Glomerular visceral epithelial cell (primary cell): ENCODE results near the gene SIN3A.
"Not testable (repeated sequence)": the region's sequence is repeated elsewhere in the genome, so short reads cannot be mapped to it uniquely, and the experiment has no call there.

Experiments used
- DNase-seq: peaks from one replicate; pipeline ENCODE4 v3.0.0-alpha.2; 2016; ENCODE audit errors: extremely low spot score

SIN3A gene

GRCh38 chr15:75356517-75356916 lies 95.0 kb downstream of the SIN3A start:
- no peak for DNase-seq

- no peak for DNase-seq
These were observed 95.5 kb downstream of the SIN3A start for GRCh38 chr15:75356006-75356405.

GRCh38 chr15:75355369-75355768 lies 96.1 kb downstream of the SIN3A start:
- no peak for DNase-seq

- no peak for DNase-seq
These were observed 97.0 kb downstream of the SIN3A start for GRCh38 chr15:75354454-75354853.

- no peak for DNase-seq
These were observed 97.9 kb downstream of the SIN3A start for GRCh38 chr15:75353604-75354003.

GRCh38 chr15:75352186-75353080 lies 99.1 kb downstream of the SIN3A start:
- no peak for DNase-seq

- DNase-seq, result peak; percentile 23
These were observed 100.7 kb downstream of the SIN3A start for GRCh38 chr15:75350601-75351361.

- peak; percentile 47 for DNase-seq
These were observed 101.5 kb downstream of the SIN3A start for GRCh38 chr15:75349851-75350588.

- not testable (repeated sequence) for DNase-seq
These were observed 102.2 kb downstream of the SIN3A start for GRCh38 chr15:75349351-75349669.

GRCh38 chr15:75348562-75349350 lies 102.7 kb downstream of the SIN3A start:
- no peak for DNase-seq

GRCh38 chr15:75348034-75348561 lies 103.4 kb downstream of the SIN3A start:
- peak; percentile 25 for DNase-seq

GRCh38 chr15:75347222-75348033 lies 104.1 kb downstream of the SIN3A start:
- DNase-seq, result peak; percentile 29

GRCh38 chr15:75346796-75347221 lies 104.7 kb downstream of the SIN3A start, which contains the start of gene NEIL1:
NEIL1 (plus strand) TSS chr15:75347039; CDS start chr15:75348906, 1,867 bp downstream.
- no peak for DNase-seq

GRCh38 chr15:75343953-75344352 lies 107.5 kb downstream of the SIN3A start:
- DNase-seq, result not testable (repeated sequence)

- no peak for DNase-seq
These were observed 109.3 kb downstream of the SIN3A start for GRCh38 chr15:75342221-75342620.

GRCh38 chr15:75339531-75340240 lies 111.8 kb downstream of the SIN3A start:
- DNase-seq, result no peak

- DNase-seq, result no peak
These were observed 112.7 kb downstream of the SIN3A start for GRCh38 chr15:75338661-75339240.

GRCh38 chr15:75335705-75336355 lies 115.7 kb downstream of the SIN3A start, which contains the start of gene COMMD4:
COMMD4 (plus strand) TSS chr15:75336063; CDS start chr15:75336090, 27 bp downstream.
- DNase-seq, result peak; percentile 95
